Measurements from ENCODE around the gene EVX2.

- TF ChIP-seq CTCF (IDR thresholded peaks at IDR 0.05) = no peak
- TF ChIP-seq POLR2A (IDR thresholded peaks at IDR 0.05) = no peak
Measured at GRCh38 chr2:176071330-176072291, 12.2 kb downstream of the EVX2 start.

All from suprapubic skin (tissue), 3 donors.